RWPE1 (cell line): ENCODE data around the gene ABLIM1.

Experiments used
- CTCF ChIA-PET: fragments of 350-600 bp; sonication (Branson Sonifier 250); formaldehyde crosslinking; extraction: SDS; loops from one replicate; lab custom pipeline; 2021; lab: Yijun Ruan, JAX
- POLR2A ChIA-PET: fragments of 400-600 bp; formaldehyde crosslinking; extraction: SDS; loops from one replicate; lab custom pipeline; 2020; ENCODE audit warnings: antibody characterized with exemption; ENCODE audit not compliant: low non-redundant PET; lab: Yijun Ruan, JAX
- DNase-seq: peaks from one replicate; pipeline ENCODE4 v3.0.0; 2012; ENCODE audit warnings: low spot score
- H3K27ac ChIP-seq: fragments of 450-650 bp; 2 replicates; pipeline ENCODE4 v1.5.1; 2017
- TF ChIP-seq, protein P1 (sequence below): fragments of 450-650 bp; conservative IDR thresholded peaks from 2 replicates; pipeline ENCODE4 v1.5.1; 2017; ENCODE audit warnings: low read depth, mild to moderate bottlenecking

ABLIM1 gene

DNA sequence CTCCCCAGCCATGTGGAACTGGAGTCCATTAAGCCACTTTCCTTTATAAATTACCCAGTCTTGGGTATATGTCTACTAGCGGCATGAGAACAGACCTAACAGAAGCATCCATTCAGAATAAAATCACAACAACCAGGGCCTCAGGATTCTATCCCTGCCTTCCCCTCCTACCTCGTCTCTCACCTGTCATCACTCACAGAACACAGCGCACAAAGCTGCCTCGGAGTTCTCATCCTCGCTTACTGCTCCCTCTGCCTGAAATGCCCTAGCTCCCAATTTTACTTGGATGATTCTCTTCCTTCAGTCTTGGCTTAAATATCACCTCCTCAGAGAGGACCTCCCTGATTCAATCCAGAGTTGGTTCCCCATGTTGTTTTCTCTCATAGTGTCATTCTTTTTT lies 183.1 kb downstream of the ABLIM1 start:
- ChIA-PET POLR2A (no interaction called here), CTCF (no interaction called here)
- TF ChIP-seq, protein P1, sequence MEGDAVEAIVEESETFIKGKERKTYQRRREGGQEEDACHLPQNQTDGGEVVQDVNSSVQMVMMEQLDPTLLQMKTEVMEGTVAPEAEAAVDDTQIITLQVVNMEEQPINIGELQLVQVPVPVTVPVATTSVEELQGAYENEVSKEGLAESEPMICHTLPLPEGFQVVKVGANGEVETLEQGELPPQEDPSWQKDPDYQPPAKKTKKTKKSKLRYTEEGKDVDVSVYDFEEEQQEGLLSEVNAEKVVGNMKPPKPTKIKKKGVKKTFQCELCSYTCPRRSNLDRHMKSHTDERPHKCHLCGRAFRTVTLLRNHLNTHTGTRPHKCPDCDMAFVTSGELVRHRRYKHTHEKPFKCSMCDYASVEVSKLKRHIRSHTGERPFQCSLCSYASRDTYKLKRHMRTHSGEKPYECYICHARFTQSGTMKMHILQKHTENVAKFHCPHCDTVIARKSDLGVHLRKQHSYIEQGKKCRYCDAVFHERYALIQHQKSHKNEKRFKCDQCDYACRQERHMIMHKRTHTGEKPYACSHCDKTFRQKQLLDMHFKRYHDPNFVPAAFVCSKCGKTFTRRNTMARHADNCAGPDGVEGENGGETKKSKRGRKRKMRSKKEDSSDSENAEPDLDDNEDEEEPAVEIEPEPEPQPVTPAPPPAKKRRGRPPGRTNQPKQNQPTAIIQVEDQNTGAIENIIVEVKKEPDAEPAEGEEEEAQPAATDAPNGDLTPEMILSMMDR = no peak
- no peak for DNase-seq
- no peak overlapping the region for H3K27ac ChIP-seq

DNA sequence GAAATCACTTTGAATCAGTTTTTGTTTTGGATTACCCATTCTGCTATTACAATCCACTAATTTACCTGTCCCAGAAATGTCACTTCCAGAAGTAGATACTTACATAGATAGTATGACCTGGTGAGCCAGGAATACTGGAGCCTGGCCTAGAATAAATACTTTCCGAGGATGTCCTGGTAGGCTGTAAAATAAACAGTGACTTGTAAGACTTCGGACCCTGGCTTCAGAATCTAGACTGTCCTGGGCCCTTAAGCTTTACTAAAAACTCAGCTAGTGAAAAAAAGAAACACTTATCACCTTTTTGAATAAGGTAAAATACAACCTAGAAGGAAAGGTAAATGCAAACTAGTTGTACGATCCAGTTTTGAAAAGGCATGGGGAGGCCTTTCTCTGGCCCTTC lies 184.3 kb downstream of the ABLIM1 start:
- CTCF ChIA-PET = interaction anchor here (0.6 kb wide), 1 partner anchor 1333 kb away, joined by 3 read pairs; no protein-coding TSS in a partner anchor
- no peak for DNase-seq
- POLR2A ChIA-PET = no interaction called here
- H3K27ac ChIP-seq = no peak overlapping the region
- TF ChIP-seq, protein P1 = no peak

DNA sequence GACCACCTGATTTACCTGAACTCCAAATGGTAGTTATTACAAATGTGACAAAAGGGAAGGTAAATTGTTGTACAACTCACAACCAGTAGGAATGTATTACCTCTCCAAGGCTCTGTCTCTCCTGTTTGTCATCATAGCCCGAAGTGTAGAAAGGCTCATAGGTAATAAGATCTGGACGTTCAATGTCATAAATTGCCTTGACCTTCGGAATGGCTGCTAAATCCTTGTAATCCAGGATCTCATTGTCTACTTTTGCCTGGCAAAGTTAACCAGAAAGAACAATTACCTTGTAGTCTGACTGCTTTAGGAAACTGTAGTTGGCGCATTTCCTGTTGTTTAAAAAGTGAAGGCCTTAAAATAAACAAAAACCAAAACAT lies 185.2 kb downstream of the ABLIM1 start:
- CTCF ChIA-PET = interaction anchor here (0.6 kb wide), 1 partner anchor 47 kb away, joined by 3 read pairs; no protein-coding TSS in a partner anchor
- no peak overlapping the region for H3K27ac ChIP-seq

DNA sequence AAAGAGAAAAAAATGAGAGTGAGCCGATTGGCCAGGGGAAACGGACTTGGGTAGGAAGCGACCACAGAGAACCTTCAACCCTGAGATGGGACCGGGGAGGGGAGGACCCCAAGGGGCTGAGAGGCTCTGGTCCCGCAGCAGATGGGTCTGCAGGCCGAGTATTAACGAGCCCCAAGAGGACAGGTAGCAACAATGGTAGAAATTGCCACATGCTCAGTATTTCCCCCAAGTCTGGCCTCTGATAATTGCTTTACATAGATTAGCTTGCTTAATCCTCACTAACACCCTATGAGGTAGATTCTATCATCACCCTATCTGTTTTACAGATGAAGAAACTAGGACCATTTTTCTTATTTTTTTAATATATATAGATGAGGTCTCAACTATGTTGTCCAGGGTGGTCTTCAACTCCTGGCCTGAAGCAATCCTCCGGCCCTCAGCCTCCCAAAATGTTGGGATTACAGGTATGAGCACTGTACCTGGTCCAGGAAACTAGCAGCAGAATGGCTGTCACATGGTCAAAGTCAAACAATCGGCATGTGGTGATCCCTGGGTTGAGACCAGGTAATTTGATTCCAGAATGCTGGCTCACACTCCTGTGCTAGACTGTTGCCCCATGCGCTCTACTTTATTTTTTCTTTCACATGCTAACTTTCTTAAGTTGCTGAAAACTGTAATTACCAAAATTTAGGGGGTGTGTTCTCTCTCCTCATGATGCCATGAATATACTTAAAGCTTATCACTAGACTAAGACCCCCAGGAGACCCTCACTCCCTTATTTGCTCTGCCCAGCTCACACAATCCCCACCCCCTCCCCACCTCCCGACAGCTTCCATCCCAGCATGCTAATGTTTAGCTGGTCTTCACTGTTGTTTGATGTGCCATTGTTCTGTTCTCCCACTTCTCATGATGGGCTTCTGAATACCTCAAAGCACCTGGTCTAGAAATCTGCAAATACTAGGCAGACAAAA lies 185.9 kb downstream of the ABLIM1 start:
- no peak overlapping the region for H3K27ac ChIP-seq
- no peak for DNase-seq
- CTCF ChIA-PET = interaction anchor here (0.5 to 1.6 kb wide), 27 partner anchors 9 to 544 kb away, joined by 3 to 12 read pairs (median 4); partner anchors contain the start of gene FHIP2A
- POLR2A ChIA-PET = no interaction called here
- TF ChIP-seq, protein P1 = no peak

More for the DNA sequence above, 185.2 kb downstream of the ABLIM1 start:
- no peak for DNase-seq
- TF ChIP-seq, protein P1 = no peak
- POLR2A ChIA-PET = no interaction called here

DNA sequence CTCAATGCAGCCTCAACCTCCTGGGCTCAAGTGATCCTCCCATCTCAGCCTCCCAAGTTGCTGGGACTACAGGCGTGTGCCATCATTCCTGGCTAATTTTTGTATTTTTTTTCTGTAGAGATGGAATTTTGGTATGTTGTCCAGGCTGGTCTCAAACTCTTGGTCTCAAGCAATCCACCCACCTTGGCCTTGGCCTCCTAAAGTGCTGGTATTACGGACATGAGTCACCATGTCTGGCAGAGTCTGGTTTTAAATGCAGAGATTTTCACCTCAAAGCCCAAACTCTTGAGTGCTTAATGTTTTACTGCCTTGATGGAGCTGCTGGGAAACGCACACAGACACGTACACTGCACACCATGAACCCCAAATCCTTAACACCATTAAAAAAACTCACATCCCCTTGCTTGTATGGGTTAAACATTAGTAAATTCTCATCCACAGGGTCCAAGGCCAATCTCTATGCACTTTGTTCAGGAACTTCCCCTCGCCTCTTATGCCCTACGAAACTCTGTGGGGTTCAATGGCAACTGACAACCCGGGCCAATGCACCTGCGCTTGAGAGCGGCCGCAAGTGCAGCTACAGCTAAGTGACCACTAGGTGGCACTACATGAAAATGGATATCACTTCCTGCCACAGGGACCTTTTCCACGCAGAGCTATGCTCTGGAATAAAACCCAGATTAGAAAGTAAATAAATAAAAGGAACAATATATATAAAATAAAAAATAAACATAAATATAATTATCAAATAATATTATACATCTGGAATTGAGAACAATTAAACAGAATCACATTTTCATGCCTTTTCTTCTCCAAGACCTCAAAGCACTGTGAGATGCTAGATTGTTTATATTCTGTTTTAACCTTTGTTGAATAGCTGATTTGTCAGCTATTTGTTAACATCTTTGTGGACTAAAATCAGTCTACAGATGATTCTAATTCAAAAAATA lies 186.8 kb downstream of the ABLIM1 start:
- CTCF ChIA-PET = interaction anchor here (0.5 to 1.6 kb wide), 29 partner anchors 10 to 545 kb away, joined by 3 to 14 read pairs (median 4); partner anchors contain the start of gene FHIP2A
- no peak overlapping the region for H3K27ac ChIP-seq
- DNase-seq = peak; percentile 74
- TF ChIP-seq, protein P1 = peak; percentile 84
- POLR2A ChIA-PET = no interaction called here
